Measurements from ENCODE around the gene HOXA5.
A peak's percentile ranks its signal among the peaks of the same experiment; 100 is the strongest.

DNA sequence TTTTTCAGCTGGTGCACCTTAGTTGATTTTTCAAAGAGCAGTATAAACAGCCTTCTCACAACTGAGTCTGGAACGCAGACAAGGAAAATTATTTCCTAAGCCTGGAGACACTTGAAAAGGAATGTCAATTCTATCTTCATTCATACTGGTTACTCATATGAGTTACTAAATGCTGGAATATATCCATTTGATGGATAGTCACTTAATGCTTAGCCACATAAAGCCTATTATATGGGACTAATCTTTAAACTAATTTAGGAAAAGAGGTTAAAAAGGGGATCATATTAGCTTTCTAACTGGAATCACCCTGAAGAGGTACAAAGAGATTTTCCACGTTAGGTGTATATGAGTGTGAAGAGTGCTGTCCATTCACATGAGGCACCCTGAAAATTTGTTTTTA, 11.3 kb downstream of the HOXA5 start:
- TF ChIP-seq, protein P1, sequence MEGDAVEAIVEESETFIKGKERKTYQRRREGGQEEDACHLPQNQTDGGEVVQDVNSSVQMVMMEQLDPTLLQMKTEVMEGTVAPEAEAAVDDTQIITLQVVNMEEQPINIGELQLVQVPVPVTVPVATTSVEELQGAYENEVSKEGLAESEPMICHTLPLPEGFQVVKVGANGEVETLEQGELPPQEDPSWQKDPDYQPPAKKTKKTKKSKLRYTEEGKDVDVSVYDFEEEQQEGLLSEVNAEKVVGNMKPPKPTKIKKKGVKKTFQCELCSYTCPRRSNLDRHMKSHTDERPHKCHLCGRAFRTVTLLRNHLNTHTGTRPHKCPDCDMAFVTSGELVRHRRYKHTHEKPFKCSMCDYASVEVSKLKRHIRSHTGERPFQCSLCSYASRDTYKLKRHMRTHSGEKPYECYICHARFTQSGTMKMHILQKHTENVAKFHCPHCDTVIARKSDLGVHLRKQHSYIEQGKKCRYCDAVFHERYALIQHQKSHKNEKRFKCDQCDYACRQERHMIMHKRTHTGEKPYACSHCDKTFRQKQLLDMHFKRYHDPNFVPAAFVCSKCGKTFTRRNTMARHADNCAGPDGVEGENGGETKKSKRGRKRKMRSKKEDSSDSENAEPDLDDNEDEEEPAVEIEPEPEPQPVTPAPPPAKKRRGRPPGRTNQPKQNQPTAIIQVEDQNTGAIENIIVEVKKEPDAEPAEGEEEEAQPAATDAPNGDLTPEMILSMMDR (IDR thresholded peaks at IDR 0.05): no peak
- no peak for TF ChIP-seq POLR2A (IDR thresholded peaks at IDR 0.05; ENCODE audit: low read depth)
- TF ChIP-seq EP300 (IDR thresholded peaks at IDR 0.05): no peak
- peak in 1 of 2 donors; percentile 9 for TF ChIP-seq POLR2AphosphoS5 (IDR thresholded peaks at IDR 0.05)

All from esophagus muscularis mucosa (tissue), 4 donors.